A549 (cell line): ENCODE measurements around the gene LAMC2. TPM values are rescaled to one million over a fixed set of nuclear protein-coding genes. Genes with fewer than 3 reads are reported as not detected.

Experiments
- ATAC-seq, 2 experiments: fragments of 200-7000 bp in 1 of 2; fragments of >200 bp in 1 of 2; cut with Nextera tagmentation in 1 of 2; cut with Tn5 transposase in 1 of 2; 3 replicates each; pipeline versions ENCODE4 v1.8.0 to v1.9.1; 2018 to 2020; ENCODE audit warnings: mild to moderate bottlenecking in 1 of 2, moderate library complexity in 1 of 2
- CTCF ChIA-PET: fragments of 300-600 bp; sonication (Branson Sonifier 250); formaldehyde crosslinking; extraction: SDS; loops from one replicate; lab custom pipeline; 2021; ENCODE audit warnings: antibody characterized with exemption, inconsistent platforms; lab: Yijun Ruan, JAX
- POLR2A ChIA-PET: fragments of 350-600 bp; formaldehyde crosslinking; extraction: SDS; loops from one replicate; lab custom pipeline; 2021; ENCODE audit warnings: antibody characterized with exemption, inconsistent platforms; lab: Yijun Ruan, JAX
- DNase-seq, 2 experiments: peaks; one replicate each; pipeline versions ENCODE4 v3.0.0 to v3.0.0-alpha.2; 2011 to 2016; ENCODE audit warnings: low read depth in 1 of 2, low spot score in 1 of 2
- FAIRE-seq: peaks from 2 replicates; lab custom pipeline; 2011; peaks lifted over from hg19 to GRCh38; lab: Jason Lieb, UNC
- H3K27ac ChIP-seq, 2 experiments: fragments of >200 bp; sonication (Bioruptor Twin); formaldehyde crosslinking; 3 replicates each; pipeline ENCODE4 v1.5.1; 2016 to 2017
- H3K4me1 ChIP-seq: fragments of >200 bp; sonication (Bioruptor Twin); formaldehyde crosslinking; 3 replicates; pipeline ENCODE4 v1.6.1; 2016
- H3K4me2 ChIP-seq: fragments of >200 bp; sonication (Bioruptor Twin); formaldehyde crosslinking; 3 replicates; pipeline ENCODE4 v1.6.1; 2016
- H3K4me3 ChIP-seq: fragments of >200 bp; sonication (Bioruptor Twin); formaldehyde crosslinking; 3 replicates; pipeline ENCODE4 v1.5.1; 2016
- H3K9me3 ChIP-seq: fragments of >200 bp; sonication (Bioruptor Twin); formaldehyde crosslinking; 3 replicates; pipeline ENCODE4 v1.6.1; 2016
- ATOH8 ChIP-seq: fragments of 250-450 bp; sonication (Bioruptor Pico); IDR thresholded peaks from 2 replicates; pipeline ENCODE4 v1.5.0; 2020; ENCODE audit warnings: low read depth, mild to moderate bottlenecking, moderate library complexity
- BHLHE40 ChIP-seq: IDR thresholded peaks from 2 replicates; pipeline ENCODE4 v1.6.1; 2012; ENCODE audit warnings: low read depth, low read length, inconsistent platforms
- CBX2 ChIP-seq: fragments of 200-600 bp; sonication (generic); IDR thresholded peaks from 2 replicates; pipeline ENCODE4 v1.6.1; 2016; ENCODE audit warnings: low read depth, mild to moderate bottlenecking, borderline replicate concordance
- CBX8 ChIP-seq: fragments of 200-600 bp; sonication (generic); IDR thresholded peaks from 2 replicates; pipeline ENCODE4 v1.6.1; 2016
- CEBPB ChIP-seq, 2 experiments: fragments of >200 bp in 1 of 2; sonication (Bioruptor Twin) in 1 of 2; formaldehyde crosslinking in 1 of 2; IDR thresholded peaks; 2 replicates each; pipeline ENCODE4 v1.6.1; 2012 to 2016
- CHD4 ChIP-seq: fragments of 200-600 bp; sonication (generic); IDR thresholded peaks from 2 replicates; pipeline ENCODE4 v1.6.1; 2016; ENCODE audit warnings: antibody characterized with exemption, mild to moderate bottlenecking, borderline replicate concordance
- EHMT2 ChIP-seq: fragments of 200-600 bp; sonication (generic); IDR thresholded peaks from 2 replicates; pipeline ENCODE4 v1.6.1; 2016; ENCODE audit warnings: antibody characterized with exemption, low read depth, mild to moderate bottlenecking, moderate library complexity
- EP300 ChIP-seq, 2 experiments: fragments of >200 bp; sonication (Bioruptor Twin); formaldehyde crosslinking; IDR thresholded peaks; 2 replicates in 1 of 2; 3 replicates in 1 of 2; pipeline ENCODE4 v1.6.1; 2016 to 2017
- FOSB ChIP-seq: fragments of 250-450 bp; sonication (Bioruptor Pico); IDR thresholded peaks from 2 replicates; pipeline ENCODE4 v1.5.0; 2020; ENCODE audit warnings: mild to moderate bottlenecking, moderate library complexity
- FOSL2 ChIP-seq, 2 experiments: fragments of 450-650 bp in 1 of 2; fragments of >200 bp in 1 of 2; sonication (Bioruptor Twin) in 1 of 2; formaldehyde crosslinking; IDR thresholded peaks; 2 replicates each; pipeline versions ENCODE4 v1.5.0 to v1.6.1; 2016 to 2020; ENCODE audit warnings: mild to moderate bottlenecking in 1 of 2, moderate library complexity in 1 of 2
- GATA3 ChIP-seq: IDR thresholded peaks from 2 replicates; pipeline ENCODE4 v1.6.1; 2012; ENCODE audit warnings: borderline replicate concordance
- HOXB5 ChIP-seq: fragments of 250-450 bp; sonication (Bioruptor Pico); IDR thresholded peaks from 2 replicates; pipeline ENCODE4 v1.5.0; 2020; ENCODE audit warnings: mild to moderate bottlenecking, moderate library complexity
- JUN ChIP-seq, 2 experiments: fragments of >200 bp; sonication (Bioruptor Twin); formaldehyde crosslinking; IDR thresholded peaks; 2 replicates in 1 of 2; 3 replicates in 1 of 2; pipeline ENCODE4 v1.6.1; 2016 to 2017
- JUNB ChIP-seq: fragments of >200 bp; sonication (Bioruptor Twin); formaldehyde crosslinking; IDR thresholded peaks from 2 replicates; pipeline ENCODE4 v1.6.1; 2016
- KDM1A ChIP-seq: fragments of 200-600 bp; sonication (generic); IDR thresholded peaks from 2 replicates; pipeline ENCODE4 v1.6.1; 2016; ENCODE audit warnings: low read depth, mild to moderate bottlenecking
- KDM5A ChIP-seq: fragments of 200-600 bp; sonication (generic); IDR thresholded peaks from 2 replicates; pipeline ENCODE4 v1.6.1; 2016; ENCODE audit warnings: antibody characterized with exemption, mild to moderate bottlenecking
- MYC ChIP-seq: IDR thresholded peaks from 2 replicates; pipeline ENCODE4 v1.6.1; 2012; ENCODE audit warnings: mild to moderate bottlenecking, inconsistent platforms, low read length, improper control_type of control experiment, borderline replicate concordance
- PHF8 ChIP-seq: fragments of 200-600 bp; sonication (generic); IDR thresholded peaks from 2 replicates; pipeline ENCODE4 v1.6.1; 2016; ENCODE audit warnings: low read depth, mild to moderate bottlenecking, antibody characterized with exemption, moderate library complexity, borderline replicate concordance
- POLR2AphosphoS2 ChIP-seq: conservative IDR thresholded peaks from 2 replicates; pipeline ENCODE4 v1.6.1; 2012; ENCODE audit warnings: low read length, improper control_type of control experiment, inconsistent platforms
- RAD21 ChIP-seq, 2 experiments: fragments of >200 bp in 1 of 2; sonication (Bioruptor Twin) in 1 of 2; formaldehyde crosslinking in 1 of 2; IDR thresholded peaks in 1 of 2; conservative IDR thresholded peaks in 1 of 2; 2 replicates in 1 of 2; 3 replicates in 1 of 2; pipeline ENCODE4 v1.6.1; 2012 to 2018; ENCODE audit warnings: inconsistent platforms in 1 of 2
- RCOR1 ChIP-seq: fragments of 150-350 bp; IDR thresholded peaks from 2 replicates; pipeline ENCODE4 v1.6.1; 2014; ENCODE audit warnings: antibody characterized with exemption, low read length, low read depth
- SMC3 ChIP-seq: fragments of >200 bp; sonication (Bioruptor Twin); formaldehyde crosslinking; IDR thresholded peaks from 3 replicates; pipeline ENCODE4 v1.6.1; 2018; ENCODE audit warnings: inconsistent platforms
- SREBF2 ChIP-seq: fragments of 450-650 bp; IDR thresholded peaks from 2 replicates; pipeline ENCODE4 v1.6.1; 2014; ENCODE audit warnings: mild to moderate bottlenecking, moderate library complexity
- TFCP2L1 ChIP-seq: fragments of 250-450 bp; sonication (Bioruptor Pico); IDR thresholded peaks from 2 replicates; pipeline ENCODE4 v1.5.0; 2021; ENCODE audit warnings: mild to moderate bottlenecking
- ZC3H11A ChIP-seq: fragments of 450-650 bp; IDR thresholded peaks from 2 replicates; pipeline ENCODE4 v1.6.1; 2014; ENCODE audit warnings: antibody characterized with exemption, mild to moderate bottlenecking
- ZFP36 ChIP-seq: fragments of 450-650 bp; IDR thresholded peaks from 2 replicates; pipeline ENCODE4 v1.6.1; 2014; ENCODE audit warnings: borderline replicate concordance; ENCODE audit not compliant: partially characterized antibody
- ZNF302 ChIP-seq: fragments of 250-450 bp; sonication (Bioruptor Pico); IDR thresholded peaks from 2 replicates; pipeline ENCODE4 v1.9.0; 2021; ENCODE audit warnings: inconsistent platforms, mild to moderate bottlenecking, moderate library complexity
- ZSCAN20 ChIP-seq: fragments of 250-450 bp; sonication (Bioruptor Pico); IDR thresholded peaks from 2 replicates; pipeline ENCODE4 v1.8.0; 2022; ENCODE audit warnings: mild to moderate bottlenecking, moderate library complexity
- WGBS: methylation state at CpG from one replicate; pipeline ENCODE4 v1.1.6; 2017; ENCODE audit errors: missing lambda C conversion rate; 5-methylcytosine and 5-hydroxymethylcytosine counted together
- polyA plus RNA-seq, 4 experiments: library from polyadenylated mRNA; depleted of rRNA in 3 of 4; stranded (reverse); fragments of >200 nt; fragmentation: RNase III in 1 of 4; extraction: RNeasy Plus Mini Kit Qiagen cat#74134 plus additional on column Dnase treatment in 1 of 4; gene quantifications; 2 replicates in 3 of 4; 3 replicates in 1 of 4; pipeline ENCODE4 v1.2.3, GENCODE V29; 2011 to 2017
- TF ChIP-seq, protein P1 (sequence below): IDR thresholded peaks from 2 replicates; pipeline ENCODE4 v1.6.1; 2012
- TF ChIP-seq, protein P2 (sequence below): fragments of 150-350 bp; IDR thresholded peaks from 2 replicates; pipeline ENCODE4 v1.6.1; 2014; ENCODE audit warnings: low read depth, mild to moderate bottlenecking, low read length

LAMC2 gene
- polyA plus RNA-seq, 2 of the 4 experiments (the other 2 are of a cell fraction) = 8.5 to 24.1 TPM

GRCh38 chr1:183139281-183139942 is 46.7 kb upstream of the LAMC2 start:
- peak; percentile 75 for TF ChIP-seq JUNB
- TF ChIP-seq CBX8 = no peak
- TF ChIP-seq CEBPB (IDR thresholded peaks at IDR 0.05) = peak; percentile 49 to 58; a peak in 2 of 4 replicates
- peak; percentile 78 for TF ChIP-seq FOSL2 (IDR thresholded peaks at IDR 0.05)
- peak; percentile 96 for TF ChIP-seq FOSL2 (CRISPR knock-in tag; IDR thresholded peaks at IDR 0.05)
- TF ChIP-seq EP300 (IDR thresholded peaks at IDR 0.05) = peak in 1 of 2 experiments; percentile 32; a peak in 1 of 5 replicates
- peak in 1 of 2 experiments; percentile 28; a peak in 2 of 5 replicates for TF ChIP-seq RAD21 (conservative IDR thresholded peaks at IDR 0.05 in 1 of 2, IDR thresholded peaks at IDR 0.05 in 1 of 2)
- TF ChIP-seq GATA3 = peak; percentile 77; the same call in 1 of the 2 replicates
- TF ChIP-seq JUN (IDR thresholded peaks at IDR 0.05) = no peak; a peak in 1 of 5 replicates
- TF ChIP-seq PHF8 = no peak
- TF ChIP-seq, all 56 proteins: peak for 6
- ATAC-seq (peak in 1 of 2 experiments; percentile 73; a peak in 3 of 6 replicates), FAIRE-seq (no peak), DNase-seq (peak; percentile 40 to 64)
- CTCF ChIA-PET = interaction anchor here (1.6 to 2.7 kb wide), 2 partner anchors 96 to 177 kb away, joined by 5 to 8 read pairs; no protein-coding TSS in a partner anchor
- peak overlapping the region; percentile 70 to 76 for H3K27ac ChIP-seq
- 3% methylated on average over 4 of the region's 4 CpGs for WGBS
- peak overlapping the region; percentile 85 for H3K4me2 ChIP-seq
- POLR2A ChIA-PET = interaction anchor here (0.6 to 1.3 kb wide), 2 partner anchors 20 to 42 kb away, joined by 3 read pairs; no protein-coding TSS in a partner anchor
- peaks cover 29% of the 10 kb centered on the region for H3K4me1 ChIP-seq
- H3K9me3 ChIP-seq = no peaks in the 10 kb centered on the region
- peak overlapping the region; percentile 8; the same call in 1 of the 3 replicates for H3K4me3 ChIP-seq

DNA sequence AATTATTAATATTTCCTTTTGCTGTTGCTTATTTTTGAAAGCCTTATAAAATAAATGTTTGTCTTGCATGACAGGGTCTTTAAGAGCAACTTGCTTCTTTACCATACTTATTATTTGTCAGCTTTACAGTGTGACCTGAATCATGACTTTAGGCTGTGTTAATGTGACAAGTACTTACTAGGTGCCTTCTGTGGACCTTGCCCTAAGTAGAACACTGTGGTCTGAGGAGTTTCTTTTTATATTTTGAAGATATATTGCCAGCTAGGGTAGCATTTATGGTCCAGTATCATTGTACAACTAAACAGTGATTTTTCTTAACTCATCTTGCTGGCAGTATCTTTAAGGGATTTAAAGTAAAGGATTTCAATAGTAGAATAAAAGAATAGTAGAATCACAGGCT is 45.4 kb upstream of the LAMC2 start:
- no peak for TF ChIP-seq KDM5A
- no peak for TF ChIP-seq RCOR1
- no peak for TF ChIP-seq BHLHE40
- no peak for TF ChIP-seq JUNB
- no peak for TF ChIP-seq ATOH8 (CRISPR knock-in tag)
- no peak for TF ChIP-seq ZSCAN20
- no peak for TF ChIP-seq CBX2
- TF ChIP-seq SMC3 = no peak
- no peak for TF ChIP-seq HOXB5 (CRISPR knock-in tag)
- TF ChIP-seq ZNF302 (CRISPR knock-in tag) = no peak
- TF ChIP-seq ZFP36 = no peak
- no peak for TF ChIP-seq TFCP2L1 (CRISPR knock-in tag)
- TF ChIP-seq KDM1A = no peak
- Histone ChIP-seq H3K4me2 (no peak overlapping the region), H3K4me3 (no peak overlapping the region), H3K4me1 (peaks cover 29% of the 10 kb centered on the region), H3K9me3 (no peaks in the 10 kb centered on the region), H3K27ac (peak overlapping the region in 1 of 2 experiments; percentile 70; a peak in 2 of 6 replicates)
- DNase-seq = no peak
- FAIRE-seq = no peak
- ATAC-seq = no peak
- CTCF ChIA-PET = interaction anchor here (0.7 to 2.7 kb wide), 7 partner anchors 44 to 178 kb away, joined by 3 to 8 read pairs (median 4); no protein-coding TSS in a partner anchor
- POLR2A ChIA-PET = interaction anchor here (0.6 kb wide), 2 partner anchors 88 to 126 kb away, joined by 4 read pairs; no protein-coding TSS in a partner anchor

DNA sequence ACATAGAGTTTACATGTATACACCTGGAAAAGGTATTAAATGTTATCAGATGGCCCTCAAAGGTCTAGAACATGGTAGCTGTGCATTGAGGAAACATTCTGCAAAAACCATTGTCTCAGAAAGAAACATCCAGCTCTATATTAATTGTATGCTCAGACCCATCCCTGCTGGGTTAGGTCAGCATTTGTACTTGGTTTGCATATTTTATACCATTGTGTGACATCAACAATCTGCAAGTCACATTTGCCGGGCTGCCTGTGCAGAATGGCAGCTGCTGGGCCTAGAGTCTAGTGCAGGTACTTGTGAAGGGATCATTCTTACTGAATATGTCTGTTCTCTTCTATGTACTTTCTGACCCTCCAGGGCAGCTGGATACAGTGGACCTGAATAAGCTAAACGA is 43.9 kb upstream of the LAMC2 start:
- DNase-seq = no peak
- Histone ChIP-seq H3K4me2 (no peak overlapping the region), H3K4me3 (no peak overlapping the region), H3K9me3 (no peaks in the 10 kb centered on the region), H3K4me1 (peaks cover 29% of the 10 kb centered on the region), H3K27ac (no peak overlapping the region)
- FAIRE-seq = no peak
- ChIA-PET POLR2A (no interaction called here), CTCF (interaction anchor here (0.7 to 2.0 kb wide), 7 partner anchors 10 to 114 kb away, joined by 3 to 7 read pairs (median 5); no protein-coding TSS in a partner anchor)
- no peak for ATAC-seq
- 92% methylated on average over 2 of the region's 2 CpGs for WGBS
- TF ChIP-seq EP300 (IDR thresholded peaks at IDR 0.05) (no peak), SREBF2 (no peak), KDM1A (no peak), EHMT2 (no peak), MYC (no peak), ZSCAN20 (no peak), BHLHE40 (no peak), POLR2AphosphoS2 (no peak), CBX2 (no peak), FOSB (CRISPR knock-in tag) (no peak), ZC3H11A (no peak), CHD4 (no peak)
- TF ChIP-seq, protein P1, sequence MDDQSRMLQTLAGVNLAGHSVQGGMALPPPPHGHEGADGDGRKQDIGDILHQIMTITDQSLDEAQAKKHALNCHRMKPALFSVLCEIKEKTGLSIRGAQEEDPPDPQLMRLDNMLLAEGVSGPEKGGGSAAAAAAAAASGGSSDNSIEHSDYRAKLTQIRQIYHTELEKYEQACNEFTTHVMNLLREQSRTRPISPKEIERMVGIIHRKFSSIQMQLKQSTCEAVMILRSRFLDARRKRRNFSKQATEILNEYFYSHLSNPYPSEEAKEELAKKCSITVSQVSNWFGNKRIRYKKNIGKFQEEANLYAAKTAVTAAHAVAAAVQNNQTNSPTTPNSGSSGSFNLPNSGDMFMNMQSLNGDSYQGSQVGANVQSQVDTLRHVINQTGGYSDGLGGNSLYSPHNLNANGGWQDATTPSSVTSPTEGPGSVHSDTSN = no peak
- TF ChIP-seq, protein P2, sequence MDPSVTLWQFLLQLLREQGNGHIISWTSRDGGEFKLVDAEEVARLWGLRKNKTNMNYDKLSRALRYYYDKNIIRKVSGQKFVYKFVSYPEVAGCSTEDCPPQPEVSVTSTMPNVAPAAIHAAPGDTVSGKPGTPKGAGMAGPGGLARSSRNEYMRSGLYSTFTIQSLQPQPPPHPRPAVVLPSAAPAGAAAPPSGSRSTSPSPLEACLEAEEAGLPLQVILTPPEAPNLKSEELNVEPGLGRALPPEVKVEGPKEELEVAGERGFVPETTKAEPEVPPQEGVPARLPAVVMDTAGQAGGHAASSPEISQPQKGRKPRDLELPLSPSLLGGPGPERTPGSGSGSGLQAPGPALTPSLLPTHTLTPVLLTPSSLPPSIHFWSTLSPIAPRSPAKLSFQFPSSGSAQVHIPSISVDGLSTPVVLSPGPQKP = no peak
